T-cell (primary cell): ENCODE measurements around the gene GPR89A. TPM values are rescaled to one million over a fixed set of nuclear protein-coding genes. Genes with fewer than 3 reads are reported as not detected.
A peak's percentile ranks its signal among the peaks of the same experiment; 100 is the strongest.

Experiments used
- ATAC-seq, 4 experiments: fragments of 200-7000 bp in 3 of 4; fragments of 150-1000 bp in 1 of 4; cut with Tn5 transposase; replicated peaks in 1 of 4; 1 replicate in 3 of 4; 2 replicates in 1 of 4; pipeline ENCODE4 v1.10.0; 2021; ENCODE audit warnings: moderate library complexity in 3 of 4, mild to moderate bottlenecking in 2 of 4, moderate number of reproducible peaks in 1 of 4
- CTCF ChIA-PET, 2 donors: fragments of 300-600 bp; sonication (Branson Sonifier 250); formaldehyde crosslinking; loops; one replicate each; lab custom pipeline; 2022; ENCODE audit warnings: antibody characterized with exemption in 2 of 2; lab: Charles Lee
- POLR2A ChIA-PET, 2 donors: fragments of 300-600 bp; sonication (Branson Sonifier 250); formaldehyde crosslinking; loops; one replicate each; lab custom pipeline; 2022; ENCODE audit warnings: antibody characterized with exemption in 2 of 2; lab: Charles Lee
- DNase-seq, 35 experiments: peaks; one replicate each; pipeline versions ENCODE4 v3.0.0 to v3.0.0-alpha.2; 2013 to 2023
- H3K27ac ChIP-seq: one replicate; pipeline ENCODE4 v1.5.1; 2013; ENCODE audit warnings: low read length
- H3K27me3 ChIP-seq, 2 experiments: replicated peaks in 1 of 2; 1 replicate in 1 of 2; 2 replicates in 1 of 2; pipeline versions ENCODE4 v1.6.1 to v1.7.0; 2013; ENCODE audit warnings: low read length in 1 of 2, mixed read lengths in 1 of 2; ENCODE audit not compliant: control insufficient read depth in 2 of 2, insufficient read depth in 2 of 2; ENCODE audit errors: extremely low read depth in 1 of 2
- H3K36me3 ChIP-seq, 2 donors: 1 replicate in 1 of 2; 2 replicates in 1 of 2; pipeline versions ENCODE4 v1.6.1 to v1.7.0; 2013; ENCODE audit warnings: low read length in 1 of 2; ENCODE audit not compliant: control insufficient read depth in 2 of 2, insufficient read depth in 1 of 2; ENCODE audit errors: extremely low read depth in 1 of 2
- H3K4me1 ChIP-seq, 2 experiments: 1 replicate in 1 of 2; 2 replicates in 1 of 2; pipeline versions ENCODE4 v1.6.1 to v1.7.0; 2013; ENCODE audit warnings: low read length in 2 of 2, mixed read lengths in 1 of 2; ENCODE audit not compliant: insufficient read depth in 2 of 2, control insufficient read depth in 1 of 2; ENCODE audit errors: extremely low read depth in 1 of 2
- H3K4me3 ChIP-seq, 2 donors: 1 replicate in 1 of 2; 2 replicates in 1 of 2; pipeline versions ENCODE4 v1.5.1 to v1.7.0; 2013; ENCODE audit warnings: mild to moderate bottlenecking in 2 of 2, low read length in 1 of 2, moderate library complexity in 1 of 2; ENCODE audit not compliant: control insufficient read depth in 1 of 2; ENCODE audit errors: extremely low read depth in 1 of 2
- H3K9me3 ChIP-seq: 2 replicates; pipeline ENCODE4 v1.7.0; 2013
- H3K27ac Mint-ChIP-seq, 2 donors: one replicate each; pipeline ENCODE4 v1.8.0; 2020 to 2021; ENCODE audit warnings: mild to moderate bottlenecking in 2 of 2, mixed read lengths in 2 of 2
- H3K27me3 Mint-ChIP-seq, 2 donors: one replicate each; pipeline ENCODE4 v1.8.0; 2021 to 2022; ENCODE audit warnings: mixed read lengths in 2 of 2
- H3K36me3 Mint-ChIP-seq: one replicate; pipeline ENCODE4 v1.8.0; 2021; ENCODE audit warnings: mixed read lengths
- H3K4me1 Mint-ChIP-seq, 3 donors: one replicate each; pipeline ENCODE4 v1.8.0; 2020 to 2022; ENCODE audit warnings: mixed read lengths in 3 of 3, mild to moderate bottlenecking in 1 of 3
- H3K4me3 Mint-ChIP-seq, 3 donors: one replicate each; pipeline ENCODE4 v1.8.0; 2020 to 2022; ENCODE audit warnings: mild to moderate bottlenecking in 3 of 3, mixed read lengths in 3 of 3, moderate library complexity in 3 of 3
- H3K9me3 Mint-ChIP-seq, 3 donors: one replicate each; pipeline ENCODE4 v1.8.0; 2020 to 2022; ENCODE audit warnings: mixed read lengths in 3 of 3
- WGBS: methylation state at CpG from one replicate; pipeline ENCODE4 v1.1.5; 2013; ENCODE audit warnings: missing lambda C conversion rate; ENCODE audit not compliant: insufficient coverage; 5-methylcytosine and 5-hydroxymethylcytosine counted together
- total RNA-seq, 35 experiments: library from RNA in 6 of 35; stranded (reverse) in 6 of 35; fragments of 120-200 nt in 1 of 35; gene quantifications; one replicate each; pipeline versions ENCODE4 v1.2.1 to v1.2.4 and lab custom pipeline; 2013 to 2026

Gene GPR89A
- total RNA-seq, 5 donors from 2014 or later (not counting 1 experiment from before 2014, with no cell fraction given) = 30.3 to 46.2 (median 35.0) TPM

DNA sequence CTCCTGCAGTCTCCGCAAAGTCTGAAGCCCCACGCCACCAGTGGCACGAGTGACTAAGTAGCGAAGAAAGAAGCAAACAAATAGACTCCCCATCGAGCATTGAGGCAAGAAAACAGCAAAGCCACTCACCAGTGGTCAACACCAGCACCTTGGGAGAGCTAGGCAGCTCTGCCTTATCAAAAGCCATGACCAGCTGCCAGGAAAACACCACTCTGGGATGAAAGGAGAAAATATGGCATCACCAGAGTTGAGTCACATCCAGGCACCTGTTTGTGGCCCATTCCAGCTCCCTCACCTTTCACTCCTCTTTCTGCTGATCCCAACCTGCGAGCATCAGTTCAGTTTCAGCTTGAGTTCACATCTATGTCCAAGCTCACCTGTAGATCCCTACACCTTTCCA is 82.1 kb downstream of the GPR89A start:
- WGBS = 87% methylated on average over 6 of the region's 6 CpGs
- H3K9me3 ChIP-seq = no peaks in the 10 kb centered on the region
- DNase-seq (no peak), ATAC-seq (no peak)
- H3K27ac ChIP-seq = peak overlapping the region; percentile 62
- H3K4me1 Mint-ChIP-seq = peaks cover 27 to 39% (median 31%) of the 10 kb centered on the region in 3 donors
- H3K27me3 Mint-ChIP-seq = no peaks in the 10 kb centered on the region
- no peaks in the 10 kb centered on the region for H3K36me3 ChIP-seq
- H3K9me3 Mint-ChIP-seq = no peaks in the 10 kb centered on the region
- peak overlapping the region; percentile 13 to 41 (median 14) for H3K4me3 Mint-ChIP-seq
- H3K27me3 ChIP-seq = no peaks in the 10 kb centered on the region
- no peak overlapping the region for H3K4me3 ChIP-seq
- H3K36me3 Mint-ChIP-seq = no peaks in the 10 kb centered on the region
- H3K4me1 ChIP-seq = peaks cover 9 to 37% of the 10 kb centered on the region in 2 experiments
- CTCF ChIA-PET = no interaction called here
- POLR2A ChIA-PET = no interaction called here
- peak overlapping the region; percentile 86 to 88 for H3K27ac Mint-ChIP-seq

GRCh38 chr1:145690587-145691558 is 83.1 kb downstream of the GPR89A start:
- H3K9me3 Mint-ChIP-seq = no peaks in the 10 kb centered on the region
- 60% methylated on average over 3 of the region's 5 CpGs for WGBS
- peak in 27 of 35 experiments; percentile 3 to 67 (median 21) for DNase-seq
- Histone ChIP-seq H3K27ac (peak overlapping the region; percentile 62), H3K9me3 (no peaks in the 10 kb centered on the region), H3K27me3 (no peaks in the 10 kb centered on the region), H3K4me1 (peaks cover 9 to 37% of the 10 kb centered on the region in 2 experiments), H3K36me3 (no peaks in the 10 kb centered on the region), H3K4me3 (no peak overlapping the region)
- H3K27ac Mint-ChIP-seq = peak overlapping the region; percentile 86 to 88
- ChIA-PET CTCF (no interaction called here), POLR2A (interaction anchor here in 1 of 2 donors (1.0 kb wide), 1 partner anchor 30 kb away, joined by 3 read pairs; no protein-coding TSS in a partner anchor)
- H3K4me3 Mint-ChIP-seq = peak overlapping the region; percentile 9 to 64 (median 41)
- peaks cover 27 to 39% (median 31%) of the 10 kb centered on the region in 3 donors for H3K4me1 Mint-ChIP-seq
- peak; percentile 88 to 99 (median 92) for ATAC-seq
- no peaks in the 10 kb centered on the region for H3K27me3 Mint-ChIP-seq
- H3K36me3 Mint-ChIP-seq = no peaks in the 10 kb centered on the region

DNA sequence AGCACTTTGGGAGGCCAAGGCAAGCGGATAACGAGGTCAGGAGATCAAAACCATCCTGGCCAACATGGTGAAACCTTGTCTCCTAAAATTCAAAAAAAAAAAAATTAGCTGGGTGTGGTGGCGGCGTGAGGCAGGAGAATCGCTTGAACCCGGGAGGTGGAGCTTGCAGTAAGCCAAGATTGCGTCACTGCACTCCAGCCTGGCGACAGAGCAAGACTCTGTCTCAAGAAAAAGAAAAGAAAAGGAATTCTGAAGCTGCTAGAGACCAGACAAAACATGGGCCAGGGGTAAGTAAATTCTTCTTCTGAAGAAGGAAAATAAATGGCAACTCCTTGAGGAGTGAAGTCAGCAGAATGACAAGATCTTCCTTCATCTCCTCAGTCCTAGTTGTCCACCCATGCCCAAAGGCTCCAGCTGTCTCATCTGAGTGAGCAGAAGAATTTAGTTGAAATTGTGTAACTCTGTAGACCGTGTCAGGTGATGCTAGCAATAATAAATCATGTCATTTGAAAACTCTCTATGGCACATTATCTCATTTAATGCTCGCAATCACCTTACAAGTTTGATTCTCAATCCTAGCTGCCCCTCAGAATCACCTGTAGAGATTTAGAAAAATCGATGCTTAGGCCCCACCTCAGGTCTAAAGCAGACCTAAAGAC is 85.1 kb downstream of the GPR89A start:
- Mint-ChIP-seq H3K27ac (no peak overlapping the region), H3K27me3 (no peaks in the 10 kb centered on the region), H3K36me3 (no peaks in the 10 kb centered on the region), H3K4me3 (no peak overlapping the region), H3K9me3 (no peaks in the 10 kb centered on the region), H3K4me1 (peaks cover 27 to 39% (median 31%) of the 10 kb centered on the region in 3 donors)
- ATAC-seq = no peak
- Histone ChIP-seq H3K27ac (no peak overlapping the region), H3K4me1 (peaks cover 9 to 32% of the 10 kb centered on the region in 2 experiments), H3K4me3 (no peak overlapping the region), H3K27me3 (no peaks in the 10 kb centered on the region), H3K36me3 (no peaks in the 10 kb centered on the region), H3K9me3 (no peaks in the 10 kb centered on the region)
- DNase-seq = no peak
- WGBS = 98% methylated on average over 7 of the region's 11 CpGs
- CTCF ChIA-PET = no interaction called here
- POLR2A ChIA-PET = interaction anchor here in 1 of 2 donors (0.5 kb wide), 1 partner anchor 101 kb away, joined by 16 read pairs; no protein-coding TSS in a partner anchor

- Mint-ChIP-seq H3K27me3 (no peaks in the 10 kb centered on the region), H3K27ac (peak overlapping the region in 1 of 2 donors; percentile 23), H3K36me3 (no peaks in the 10 kb centered on the region), H3K4me1 (peaks cover 3 to 11% (median 4%) of the 10 kb centered on the region in 3 donors), H3K9me3 (no peaks in the 10 kb centered on the region), H3K4me3 (no peak overlapping the region)
- Histone ChIP-seq H3K9me3 (no peaks in the 10 kb centered on the region), H3K4me1 (peaks cover 0 to 8% of the 10 kb centered on the region in 2 experiments), H3K27me3 (no peaks in the 10 kb centered on the region), H3K36me3 (no peaks in the 10 kb centered on the region), H3K27ac (no peak overlapping the region), H3K4me3 (no peak overlapping the region)
- no peak for DNase-seq
- ChIA-PET POLR2A (no interaction called here), CTCF (interaction anchor here in 1 of 2 donors (1.0 kb wide), 1 partner anchor 26 kb away, joined by 3 read pairs; no protein-coding TSS in a partner anchor)
- ATAC-seq = no peak
- 90% methylated on average over 4 of the region's 5 CpGs for WGBS
These were observed 88.2 kb downstream of the GPR89A start for GRCh38 chr1:145695821-145696629.

GRCh38 chr1:145696630-145696960 is 88.8 kb downstream of the GPR89A start:
- no peaks in the 10 kb centered on the region for H3K9me3 ChIP-seq
- no peak for ATAC-seq
- no peak overlapping the region for H3K4me3 ChIP-seq
- H3K9me3 Mint-ChIP-seq = no peaks in the 10 kb centered on the region
- peaks cover 0 to 5% (median 0%) of the 10 kb centered on the region in 3 donors for H3K4me1 Mint-ChIP-seq
- 100% methylated on average over 2 of the region's 3 CpGs for WGBS
- no peaks in the 10 kb centered on the region for H3K27me3 ChIP-seq
- no peaks in the 10 kb centered on the region for H3K36me3 Mint-ChIP-seq
- POLR2A ChIA-PET = no interaction called here
- CTCF ChIA-PET = no interaction called here
- no peak overlapping the region for H3K27ac ChIP-seq
- H3K27me3 Mint-ChIP-seq = no peaks in the 10 kb centered on the region
- peaks cover 0 to 3% of the 10 kb centered on the region in 2 experiments for H3K4me1 ChIP-seq
- H3K36me3 ChIP-seq = no peaks in the 10 kb centered on the region
- no peak for DNase-seq
- no peak overlapping the region for H3K27ac Mint-ChIP-seq
- H3K4me3 Mint-ChIP-seq = no peak overlapping the region
